ENCODE results near the gene ABLIM2.

GRCh38 chr4:8149664-8150063 lies 8.9 kb downstream of the ABLIM2 start:
- TF ChIP-seq CTCF (CRISPR knock-in tag; IDR thresholded peaks at IDR 0.05) = no peak
- TF ChIP-seq ZNF562 (CRISPR knock-in tag; IDR thresholded peaks at IDR 0.05; ENCODE audit: borderline replicate concordance) = no peak
- no peak for TF ChIP-seq ZNF503 (CRISPR knock-in tag; IDR thresholded peaks at IDR 0.05)
- no peak for TF ChIP-seq PHF21A (CRISPR knock-in tag; IDR thresholded peaks at IDR 0.05)
- no peak for TF ChIP-seq ZFP62 (CRISPR knock-in tag; IDR thresholded peaks at IDR 0.05)
- no peak for TF ChIP-seq CHD2 (IDR thresholded peaks at IDR 0.05; ENCODE audit: low read depth, low read length)
- no peak for TF ChIP-seq TAF1 (CRISPR knock-in tag; IDR thresholded peaks at IDR 0.05)
- TF ChIP-seq, protein P1, sequence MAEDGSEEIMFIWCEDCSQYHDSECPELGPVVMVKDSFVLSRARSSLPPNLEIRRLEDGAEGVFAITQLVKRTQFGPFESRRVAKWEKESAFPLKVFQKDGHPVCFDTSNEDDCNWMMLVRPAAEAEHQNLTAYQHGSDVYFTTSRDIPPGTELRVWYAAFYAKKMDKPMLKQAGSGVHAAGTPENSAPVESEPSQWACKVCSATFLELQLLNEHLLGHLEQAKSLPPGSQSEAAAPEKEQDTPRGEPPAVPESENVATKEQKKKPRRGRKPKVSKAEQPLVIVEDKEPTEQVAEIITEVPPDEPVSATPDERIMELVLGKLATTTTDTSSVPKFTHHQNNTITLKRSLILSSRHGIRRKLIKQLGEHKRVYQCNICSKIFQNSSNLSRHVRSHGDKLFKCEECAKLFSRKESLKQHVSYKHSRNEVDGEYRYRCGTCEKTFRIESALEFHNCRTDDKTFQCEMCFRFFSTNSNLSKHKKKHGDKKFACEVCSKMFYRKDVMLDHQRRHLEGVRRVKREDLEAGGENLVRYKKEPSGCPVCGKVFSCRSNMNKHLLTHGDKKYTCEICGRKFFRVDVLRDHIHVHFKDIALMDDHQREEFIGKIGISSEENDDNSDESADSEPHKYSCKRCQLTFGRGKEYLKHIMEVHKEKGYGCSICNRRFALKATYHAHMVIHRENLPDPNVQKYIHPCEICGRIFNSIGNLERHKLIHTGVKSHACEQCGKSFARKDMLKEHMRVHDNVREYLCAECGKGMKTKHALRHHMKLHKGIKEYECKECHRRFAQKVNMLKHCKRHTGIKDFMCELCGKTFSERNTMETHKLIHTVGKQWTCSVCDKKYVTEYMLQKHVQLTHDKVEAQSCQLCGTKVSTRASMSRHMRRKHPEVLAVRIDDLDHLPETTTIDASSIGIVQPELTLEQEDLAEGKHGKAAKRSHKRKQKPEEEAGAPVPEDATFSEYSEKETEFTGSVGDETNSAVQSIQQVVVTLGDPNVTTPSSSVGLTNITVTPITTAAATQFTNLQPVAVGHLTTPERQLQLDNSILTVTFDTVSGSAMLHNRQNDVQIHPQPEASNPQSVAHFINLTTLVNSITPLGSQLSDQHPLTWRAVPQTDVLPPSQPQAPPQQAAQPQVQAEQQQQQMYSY (CRISPR knock-in tag; IDR thresholded peaks at IDR 0.05) = no peak
- no peak for TF ChIP-seq ZSCAN29 (CRISPR knock-in tag; conservative IDR thresholded peaks at IDR 0.05)

All from HepG2 (cell line).